H1 (cell line): ENCODE measurements around the gene PRLH. TPM values are rescaled to one million over a fixed set of nuclear protein-coding genes. Genes with fewer than 3 reads are reported as not detected.

Source experiments
- CTCF ChIA-PET: fragments of 300-600 bp; sonication (Branson Sonifier 250); formaldehyde crosslinking; loops from one replicate; lab custom pipeline; 2021; ENCODE audit not compliant: partially characterized antibody; lab: Charles Lee
- POLR2A ChIA-PET: fragments of 300-600 bp; sonication (Branson Sonifier 250); formaldehyde crosslinking; loops from one replicate; lab custom pipeline; 2021; ENCODE audit warnings: inconsistent platforms; ENCODE audit not compliant: partially characterized antibody; lab: Charles Lee
- DNase-seq, 2 experiments: peaks; one replicate each; pipeline versions ENCODE4 v3.0.0 to v3.0.0-alpha.2; 2010 to 2022; ENCODE audit warnings: low spot score in 2 of 2, low read depth in 1 of 2, mixed read lengths in 1 of 2
- FAIRE-seq: peaks from 2 replicates; lab custom pipeline; 2011; peaks lifted over from hg19 to GRCh38; lab: Jason Lieb, UNC
- H2AFZ ChIP-seq: 2 replicates; pipeline ENCODE4 v1.8.1; 2012; ENCODE audit warnings: low read length, inconsistent platforms
- H2AK5ac ChIP-seq: 2 replicates; pipeline ENCODE4 v1.6.1; 2013; ENCODE audit warnings: low read depth, low read length
- H2BK120ac ChIP-seq: replicated peaks from 2 replicates; pipeline ENCODE3; 2013; ENCODE audit warnings: low read depth, low read length, inconsistent platforms
- H2BK12ac ChIP-seq: 2 replicates; pipeline ENCODE4 v1.6.1; 2013; ENCODE audit warnings: low read depth, low read length
- H2BK15ac ChIP-seq: 2 replicates; pipeline ENCODE4 v1.6.1; 2013; ENCODE audit warnings: low read length
- H2BK20ac ChIP-seq: 2 replicates; pipeline ENCODE4 v1.6.1; 2013; ENCODE audit warnings: low read length
- H2BK5ac ChIP-seq: 2 replicates; pipeline ENCODE4 v1.6.1; 2013; ENCODE audit warnings: low read depth, low read length
- H3K14ac ChIP-seq: 2 replicates; pipeline ENCODE4 v1.6.1; 2013; ENCODE audit warnings: inconsistent platforms; ENCODE audit not compliant: insufficient read length
- H3K18ac ChIP-seq: 2 replicates; pipeline ENCODE4 v1.6.1; 2013; ENCODE audit warnings: low read length; ENCODE audit errors: extremely low read depth
- H3K23ac ChIP-seq: 2 replicates; pipeline ENCODE4 v1.6.1; 2013; ENCODE audit warnings: inconsistent platforms; ENCODE audit not compliant: insufficient read length
- H3K23me2 ChIP-seq: 2 replicates; pipeline ENCODE4 v1.6.1; 2013; ENCODE audit warnings: low read depth, low read length
- H3K27ac ChIP-seq: 2 replicates; pipeline ENCODE4 v1.6.1; 2011; ENCODE audit warnings: low read depth, low read length, inconsistent platforms
- H3K27me3 ChIP-seq, 4 experiments: replicated peaks in 1 of 4; 1 replicate in 1 of 4; 2 replicates in 3 of 4; pipeline versions ENCODE4 v1.6.1 to v1.8.1; 2011 to 2013; ENCODE audit warnings: low read length in 3 of 4, mild to moderate bottlenecking in 3 of 4, inconsistent platforms in 2 of 4, mixed read lengths in 2 of 4, moderate library complexity in 1 of 4; ENCODE audit not compliant: control insufficient read depth in 3 of 4, insufficient read depth in 3 of 4; ENCODE audit errors: extremely low read depth in 1 of 4
- H3K36me3 ChIP-seq, 4 experiments: 2 replicates each; pipeline versions ENCODE4 v1.6.1 to v1.8.1; 2011 to 2013; ENCODE audit warnings: mild to moderate bottlenecking in 4 of 4, low read length in 3 of 4, moderate library complexity in 2 of 4, control low read depth in 1 of 4, inconsistent platforms in 1 of 4; ENCODE audit not compliant: insufficient read depth in 4 of 4, control insufficient read depth in 2 of 4
- H3K4ac ChIP-seq: replicated peaks from 2 replicates; pipeline ENCODE3; 2013; ENCODE audit warnings: low read length, low read depth, mixed read lengths, inconsistent platforms; ENCODE audit not compliant: insufficient read length
- H3K4me1 ChIP-seq, 4 experiments: replicated peaks in 1 of 4; 1 replicate in 1 of 4; 2 replicates in 3 of 4; pipeline versions ENCODE4 v1.6.1 to v1.8.1; 2011 to 2013; ENCODE audit warnings: low read length in 3 of 4, inconsistent platforms in 2 of 4, mixed read lengths in 1 of 4; ENCODE audit not compliant: insufficient read depth in 4 of 4, control insufficient read depth in 3 of 4
- H3K4me2 ChIP-seq, 2 experiments: 2 replicates each; pipeline versions ENCODE4 v1.6.1 to v1.8.1; 2011 to 2013; ENCODE audit warnings: low read depth in 2 of 2, low read length in 2 of 2, control low read depth in 1 of 2, inconsistent platforms in 1 of 2, mild to moderate bottlenecking in 1 of 2; ENCODE audit not compliant: insufficient read depth in 1 of 2
- H3K4me3 ChIP-seq, 4 experiments: fragments of 200-600, 300-600 bp in 1 of 4; sonication (generic), shearing (Covaris generic), sonication (Bioruptor Twin) in 1 of 4; 2 replicates each; pipeline versions ENCODE4 v1.5.1 to v1.8.1; 2011 to 2016; ENCODE audit warnings: low read length in 4 of 4, low read depth in 3 of 4, control low read depth in 2 of 4, inconsistent platforms in 2 of 4, mild to moderate bottlenecking in 2 of 4, mixed read lengths in 1 of 4, moderate library complexity in 1 of 4; ENCODE audit not compliant: insufficient read depth in 2 of 4; ENCODE audit errors: extremely low read depth in 1 of 4
- H3K56ac ChIP-seq: replicated peaks from 2 replicates; pipeline ENCODE3; 2013; ENCODE audit warnings: low read depth, mild to moderate bottlenecking, mixed read lengths, low read length, inconsistent platforms; ENCODE audit not compliant: insufficient read length
- H3K79me1 ChIP-seq: 2 replicates; pipeline ENCODE4 v1.6.1; 2013; ENCODE audit warnings: low read depth, low read length, control low read depth
- H3K79me2 ChIP-seq, 2 experiments: 2 replicates each; pipeline versions ENCODE4 v1.6.1 to v1.8.1; 2012 to 2013; ENCODE audit warnings: low read length in 2 of 2, mild to moderate bottlenecking in 2 of 2, inconsistent platforms in 1 of 2; ENCODE audit not compliant: insufficient read depth in 2 of 2, control insufficient read depth in 1 of 2
- H3K9ac ChIP-seq, 4 experiments: replicated peaks in 1 of 4; 1 replicate in 1 of 4; 2 replicates in 3 of 4; pipeline versions ENCODE4 v1.6.1 to v1.8.1; 2011 to 2013; ENCODE audit warnings: low read depth in 3 of 4, low read length in 3 of 4, control low read depth in 2 of 4, mild to moderate bottlenecking in 2 of 4, moderate library complexity in 2 of 4, inconsistent platforms in 1 of 4; ENCODE audit errors: extremely low read depth in 1 of 4
- H3K9me3 ChIP-seq, 2 experiments: 2 replicates each; pipeline versions ENCODE4 v1.6.1 to v1.8.1; 2012 to 2013; ENCODE audit warnings: mild to moderate bottlenecking in 2 of 2, moderate library complexity in 2 of 2, control low read depth in 1 of 2, inconsistent platforms in 1 of 2, low read depth in 1 of 2, low read length in 1 of 2, mixed read lengths in 1 of 2; ENCODE audit not compliant: insufficient read depth in 2 of 2
- H4K20me1 ChIP-seq, 2 experiments: replicated peaks in 1 of 2; 2 replicates each; pipeline versions ENCODE3 to v1.8.1; 2011 to 2013; ENCODE audit warnings: inconsistent platforms in 2 of 2, low read length in 2 of 2, mild to moderate bottlenecking in 1 of 2; ENCODE audit not compliant: insufficient read depth in 2 of 2, control insufficient read depth in 1 of 2
- H4K5ac ChIP-seq: 2 replicates; pipeline ENCODE4 v1.6.1; 2013; ENCODE audit warnings: low read length, low read depth, mixed read lengths, inconsistent platforms; ENCODE audit not compliant: insufficient read length
- H4K8ac ChIP-seq: 2 replicates; pipeline ENCODE4 v1.8.0; 2013; ENCODE audit warnings: mild to moderate bottlenecking, moderate library complexity, low read length, inconsistent platforms; ENCODE audit not compliant: insufficient read depth; ENCODE audit errors: extremely low read depth
- H4K91ac ChIP-seq: replicated peaks from 2 replicates; pipeline ENCODE3; 2013; ENCODE audit warnings: low read length, mixed read lengths, inconsistent platforms; ENCODE audit not compliant: insufficient read length
- CEBPB ChIP-seq: IDR thresholded peaks from 2 replicates; pipeline ENCODE4 v1.6.1; 2012; ENCODE audit warnings: low read depth, low read length
- CTBP2 ChIP-seq: IDR thresholded peaks from 2 replicates; pipeline ENCODE4 v1.7.0; 2011; ENCODE audit warnings: borderline replicate concordance, mild to moderate bottlenecking, moderate library complexity, mixed read lengths, low read length; ENCODE audit not compliant: insufficient read depth, insufficient read length
- EGR1 ChIP-seq: IDR thresholded peaks from 2 replicates; pipeline ENCODE4 v1.6.1; 2011; ENCODE audit warnings: low read depth, low read length, borderline replicate concordance
- GTF2F1 ChIP-seq: IDR thresholded peaks from 2 replicates; pipeline ENCODE4 v1.6.1; 2012; ENCODE audit warnings: low read depth, low read length, improper control_type of control experiment, borderline replicate concordance
- JUND ChIP-seq: IDR thresholded peaks from 2 replicates; pipeline ENCODE4 v1.6.1; 2011; ENCODE audit warnings: mild to moderate bottlenecking, improper control_type of control experiment, low read length
- SIRT6 ChIP-seq: IDR thresholded peaks from one replicate; pipeline ENCODE4 v1.7.1; 2012; ENCODE audit warnings: low read length, inconsistent platforms
- TAF7 ChIP-seq: optimal IDR thresholded peaks from 2 replicates; pipeline ENCODE3; 2011; ENCODE audit warnings: low read depth, mild to moderate bottlenecking, inconsistent platforms, low read length, moderate library complexity, borderline replicate concordance
- TBP ChIP-seq: IDR thresholded peaks from 2 replicates; pipeline ENCODE4 v1.6.1; 2011; ENCODE audit warnings: low read depth, low read length, improper control_type of control experiment
- TCF12 ChIP-seq: IDR thresholded peaks from 2 replicates; pipeline ENCODE4 v1.6.1; 2011; ENCODE audit warnings: low read depth, mild to moderate bottlenecking, low read length
- WGBS, 2 experiments: shearing (Covaris generic) in 1 of 2; methylation state at CpG; one replicate each; pipeline versions ENCODE4 v1.1.6 to v1.1.7; 2013 to 2015; ENCODE audit warnings: low lambda C conversion rate in 2 of 2, mixed read lengths in 2 of 2, inconsistent platforms in 1 of 2, low coverage in 1 of 2, missing lambda C conversion rate in 1 of 2; ENCODE audit not compliant: insufficient replicate concordance in 2 of 2, insufficient coverage in 1 of 2, insufficient read length in 1 of 2; ENCODE audit errors: extremely low coverage in 1 of 2, missing lambda C conversion rate in 1 of 2; 5-methylcytosine and 5-hydroxymethylcytosine counted together
- polyA plus RNA-seq, 7 experiments: library from polyadenylated mRNA; depleted of rRNA in 3 of 7; stranded (reverse) in 5 of 7; unstranded in 2 of 7; fragments of >200 nt in 5 of 7; fragments of 200-250 nt in 2 of 7; gene quantifications; 1 replicate in 5 of 7; 2 replicates in 1 of 7; 4 replicates in 1 of 7; pipeline versions ENCODE4 v1.2.1 to v1.2.3, GENCODE V29; 2011 to 2013; ENCODE audit warnings: missing spikeins in 2 of 7, mixed read lengths in 2 of 7
- total RNA-seq: library from RNA; stranded (reverse); fragmentation: NEBNext Ultra II Directional; extraction: Animal tissue kit (Norgen Biotek cat#: 25700); gene quantifications from 2 replicates; pipeline ENCODE4 v1.2.1, GENCODE V29; 2021

Gene PRLH
- total and polyA plus RNA-seq, 2 of the 8 experiments (the other 6 are each of a cell fraction or from before 2014, with no cell fraction given), result not detected

- CTCF ChIA-PET, result no interaction called here
- Histone ChIP-seq H2BK120ac (no peak overlapping the region), H4K20me1 (peaks cover 0 to 11% of the 10 kb centered on the region in 2 experiments), H4K5ac (no peak overlapping the region), H3K79me2 (no peaks in the 10 kb centered on the region), H3K4me3 (no peak overlapping the region), H2AFZ (no peak overlapping the region), H2BK20ac (no peak overlapping the region), H4K8ac (no peak overlapping the region), H3K9me3 (no peaks in the 10 kb centered on the region), H3K56ac (no peak overlapping the region), H4K91ac (no peak overlapping the region), H3K23me2 (peaks cover 11% of the 10 kb centered on the region; the same call in 1 of the 2 replicates), H2AK5ac (no peak overlapping the region), H3K14ac (no peak overlapping the region), H3K4me1 (peaks cover 0 to 13% (median 4%) of the 10 kb centered on the region in 4 experiments; a peak in 5 of 7 replicates), H2BK12ac (no peak overlapping the region), H3K9ac (no peak overlapping the region), H3K4me2 (no peak overlapping the region), H2BK5ac (no peak overlapping the region), H3K27me3 (no peaks in the 10 kb centered on the region), H2BK15ac (no peak overlapping the region), H3K23ac (no peak overlapping the region), H3K4ac (no peak overlapping the region), H3K79me1 (no peaks in the 10 kb centered on the region), H3K36me3 (no peaks in the 10 kb centered on the region), H3K18ac (no peak overlapping the region), H3K27ac (no peak overlapping the region)
- WGBS, 2 experiments, result 95% methylated on average over 5 of the region's 5 CpGs; no CpG with 5 or more reads in 1 of the 2 experiments
- TF ChIP-seq JUND (no peak), TAF7 (no peak), TCF12 (no peak), SIRT6 (no peak), CEBPB (no peak), CTBP2 (no peak), GTF2F1 (no peak), EGR1 (no peak), TBP (no peak)
- POLR2A ChIA-PET, result no interaction called here
- DNase-seq (no peak), FAIRE-seq (no peak)
Measured at GRCh38 chr2:237569041-237569440, 2.7 kb downstream of the PRLH start.
